ENCODE measurements around the gene MCF2L. TPM values are rescaled to one million over a fixed set of nuclear protein-coding genes. Genes with fewer than 3 reads are reported as not detected.

MCF2L gene
- polyA plus RNA-seq, 1 donor from 2014 or later = 88.0 TPM

DNA sequence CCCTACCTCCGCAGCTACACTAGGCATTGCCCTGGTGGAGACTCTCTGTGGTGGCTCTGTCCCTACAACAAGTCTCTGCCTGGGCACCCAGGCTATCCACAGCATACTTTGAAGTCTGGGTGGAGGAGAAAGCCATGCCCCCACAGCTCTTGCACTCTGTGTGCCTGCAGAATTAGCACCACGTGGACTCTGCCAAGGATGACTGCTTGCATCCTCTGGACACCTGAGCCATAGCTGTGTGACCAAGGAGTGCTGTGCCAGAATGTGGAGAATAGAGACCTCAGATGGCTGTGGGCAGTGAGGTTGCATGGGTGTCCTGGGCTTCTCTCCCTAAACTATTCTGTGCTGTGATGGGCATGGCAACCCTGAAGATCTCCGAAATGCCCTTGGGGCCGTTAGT is 21.2 kb upstream of the MCF2L start:
- H3K9me2 ChIP-seq (ENCODE audit: insufficient read depth, low read length) = no peaks in the 10 kb centered on the region

GRCh38 chr13:112951674-112952371 is 17.2 kb upstream of the MCF2L start:
- Histone ChIP-seq H3K36me3 (ENCODE audit: insufficient read depth, low read length) (no peaks in the 10 kb centered on the region), H3K79me2 (replicated peaks; ENCODE audit: insufficient read depth, low read length) (no peaks in the 10 kb centered on the region), H4K20me1 (ENCODE audit: insufficient read depth) (no peaks in the 10 kb centered on the region), H3K9me3 (ENCODE audit: low read length) (no peaks in the 10 kb centered on the region), H2AFZ (ENCODE audit: low read depth, low read length) (no peak overlapping the region), H3K9me2 (ENCODE audit: insufficient read depth, low read length) (no peaks in the 10 kb centered on the region), H3K27ac (ENCODE audit: low read length) (no peak overlapping the region), H3K4me2 (ENCODE audit: low read length) (no peak overlapping the region), H3F3A (ENCODE audit: insufficient read depth, low read length, poor library complexity, severe bottlenecking) (no peaks in the 10 kb centered on the region), H3K27me3 (ENCODE audit: insufficient read depth, low read depth, low read length) (no peaks in the 10 kb centered on the region), H3K4me3 (ENCODE audit: low read length) (no peak overlapping the region), H3K9ac (ENCODE audit: low read length) (no peak overlapping the region)
- TF ChIP-seq EP300 (conservative IDR thresholded peaks at IDR 0.05; ENCODE audit: poor library complexity, severe bottlenecking) (no peak), EZH2 (IDR thresholded peaks at IDR 0.05; ENCODE audit: borderline replicate concordance, insufficient read depth, low read length, poor library complexity, severe bottlenecking) (no peak), CTCF (IDR thresholded peaks at IDR 0.05; ENCODE audit: poor library complexity, severe bottlenecking) (no peak), MXI1 (conservative IDR thresholded peaks at IDR 0.05; ENCODE audit: poor library complexity, severe bottlenecking) (no peak)
- TF ChIP-seq, protein P1, sequence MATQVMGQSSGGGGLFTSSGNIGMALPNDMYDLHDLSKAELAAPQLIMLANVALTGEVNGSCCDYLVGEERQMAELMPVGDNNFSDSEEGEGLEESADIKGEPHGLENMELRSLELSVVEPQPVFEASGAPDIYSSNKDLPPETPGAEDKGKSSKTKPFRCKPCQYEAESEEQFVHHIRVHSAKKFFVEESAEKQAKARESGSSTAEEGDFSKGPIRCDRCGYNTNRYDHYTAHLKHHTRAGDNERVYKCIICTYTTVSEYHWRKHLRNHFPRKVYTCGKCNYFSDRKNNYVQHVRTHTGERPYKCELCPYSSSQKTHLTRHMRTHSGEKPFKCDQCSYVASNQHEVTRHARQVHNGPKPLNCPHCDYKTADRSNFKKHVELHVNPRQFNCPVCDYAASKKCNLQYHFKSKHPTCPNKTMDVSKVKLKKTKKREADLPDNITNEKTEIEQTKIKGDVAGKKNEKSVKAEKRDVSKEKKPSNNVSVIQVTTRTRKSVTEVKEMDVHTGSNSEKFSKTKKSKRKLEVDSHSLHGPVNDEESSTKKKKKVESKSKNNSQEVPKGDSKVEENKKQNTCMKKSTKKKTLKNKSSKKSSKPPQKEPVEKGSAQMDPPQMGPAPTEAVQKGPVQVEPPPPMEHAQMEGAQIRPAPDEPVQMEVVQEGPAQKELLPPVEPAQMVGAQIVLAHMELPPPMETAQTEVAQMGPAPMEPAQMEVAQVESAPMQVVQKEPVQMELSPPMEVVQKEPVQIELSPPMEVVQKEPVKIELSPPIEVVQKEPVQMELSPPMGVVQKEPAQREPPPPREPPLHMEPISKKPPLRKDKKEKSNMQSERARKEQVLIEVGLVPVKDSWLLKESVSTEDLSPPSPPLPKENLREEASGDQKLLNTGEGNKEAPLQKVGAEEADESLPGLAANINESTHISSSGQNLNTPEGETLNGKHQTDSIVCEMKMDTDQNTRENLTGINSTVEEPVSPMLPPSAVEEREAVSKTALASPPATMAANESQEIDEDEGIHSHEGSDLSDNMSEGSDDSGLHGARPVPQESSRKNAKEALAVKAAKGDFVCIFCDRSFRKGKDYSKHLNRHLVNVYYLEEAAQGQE (IDR thresholded peaks at IDR 0.05; ENCODE audit: borderline replicate concordance) = no peak

More for the DNA sequence above, 21.2 kb upstream of the MCF2L start:
- TF ChIP-seq MXI1 (conservative IDR thresholded peaks at IDR 0.05; ENCODE audit: poor library complexity, severe bottlenecking) = no peak
- TF ChIP-seq POLR2AphosphoS5 (IDR thresholded peaks at IDR 0.05) = no peak
- TF ChIP-seq, protein P1 (IDR thresholded peaks at IDR 0.05; ENCODE audit: borderline replicate concordance) = no peak
- TF ChIP-seq EP300 (conservative IDR thresholded peaks at IDR 0.05; ENCODE audit: poor library complexity, severe bottlenecking) = no peak
- no peak for TF ChIP-seq TAF1 (IDR thresholded peaks at IDR 0.05; ENCODE audit: low read depth)
- TF ChIP-seq RAD21 (conservative IDR thresholded peaks at IDR 0.05) = no peak
- TF ChIP-seq EZH2 (IDR thresholded peaks at IDR 0.05; ENCODE audit: borderline replicate concordance, insufficient read depth, low read length, poor library complexity, severe bottlenecking) = no peak
- no peak for TF ChIP-seq CTCF (IDR thresholded peaks at IDR 0.05; ENCODE audit: poor library complexity, severe bottlenecking)
- no peak for TF ChIP-seq SMC3 (conservative IDR thresholded peaks at IDR 0.05; ENCODE audit: poor library complexity)
- no peaks in the 10 kb centered on the region for H4K20me1 ChIP-seq (ENCODE audit: insufficient read depth)
- H3K36me3 ChIP-seq (ENCODE audit: insufficient read depth, low read length) = no peaks in the 10 kb centered on the region
- no peak overlapping the region for H3K27ac ChIP-seq (ENCODE audit: low read length)
- no peaks in the 10 kb centered on the region for H3K79me2 ChIP-seq (replicated peaks; ENCODE audit: insufficient read depth, low read length)
- H3K27me3 ChIP-seq (ENCODE audit: insufficient read depth, low read depth, low read length) = no peaks in the 10 kb centered on the region
- H3K4me2 ChIP-seq (ENCODE audit: low read length) = no peak overlapping the region
- no peaks in the 10 kb centered on the region for H3K9me3 ChIP-seq (ENCODE audit: low read length)
- H3K4me3 ChIP-seq (ENCODE audit: low read length) = no peak overlapping the region
- H3F3A ChIP-seq (ENCODE audit: insufficient read depth, low read length, poor library complexity, severe bottlenecking) = no peaks in the 10 kb centered on the region
- no peak overlapping the region for H3K9ac ChIP-seq (ENCODE audit: low read length)
- no peak overlapping the region for H2AFZ ChIP-seq (ENCODE audit: low read depth, low read length)

Data from neural cell (in vitro differentiated cells).